ENCODE measurements around the gene RRAS2. TPM values are rescaled to one million over a fixed set of nuclear protein-coding genes. Genes with fewer than 3 reads are reported as not detected.

Gene RRAS2
- total and polyA plus RNA-seq, 2 of the 4 experiments (the other 2 are of a cell fraction) = 85.5 to 106 TPM

DNA sequence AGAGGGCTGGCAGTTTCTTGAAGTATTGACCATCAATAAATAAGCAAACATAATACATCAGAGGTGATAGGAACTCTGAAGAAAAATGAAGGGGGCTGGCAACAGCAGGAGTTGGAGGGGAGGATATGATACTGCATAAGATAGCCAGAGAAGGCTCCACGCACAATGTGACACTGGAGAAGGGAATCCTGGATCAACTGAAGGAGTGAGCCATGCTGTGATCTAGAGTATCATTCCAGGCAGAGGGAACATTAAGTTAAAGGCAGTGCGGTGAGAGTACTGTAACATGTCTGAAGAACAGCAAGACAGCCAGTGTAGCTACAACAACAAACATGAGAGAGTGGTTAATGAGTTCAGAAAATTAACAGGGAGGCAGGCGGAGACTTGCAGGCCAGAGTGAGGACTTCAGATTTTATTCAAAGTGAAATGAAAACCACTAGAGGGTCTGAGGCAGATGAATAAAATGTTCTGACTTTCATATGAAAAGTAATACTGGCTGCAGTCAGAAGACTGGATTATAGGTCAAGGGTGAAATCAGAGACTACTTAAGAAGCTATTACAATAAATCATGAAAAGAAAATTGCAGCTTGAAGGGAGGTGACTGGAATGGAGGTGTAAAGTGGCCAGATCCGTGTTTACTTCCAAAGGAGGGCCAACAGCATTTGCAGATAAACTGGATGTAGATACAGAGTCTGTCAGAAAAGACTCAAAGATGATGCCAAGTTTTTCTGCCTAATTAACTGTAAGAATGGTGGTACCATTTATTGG is 49.4 kb downstream of the RRAS2 start:
- no peak overlapping the region for H3K4ac ChIP-seq (ENCODE audit: low read depth, low read length)
- H3K18ac ChIP-seq (ENCODE audit: low read depth, low read length) = no peak overlapping the region; the same call in 1 of the 2 replicates
- H3K4me3 ChIP-seq (ENCODE audit: insufficient read depth, low read depth, low read length) = no peak overlapping the region
- no peak overlapping the region for H2BK120ac ChIP-seq (ENCODE audit: low read depth, low read length)
- H3K9ac ChIP-seq (ENCODE audit: low read depth, low read length) = no peak overlapping the region
- no peak overlapping the region for H3K56ac ChIP-seq (ENCODE audit: extremely low read depth, insufficient read depth, low read length)
- 76% methylated on average over 3 of the region's 4 CpGs; no CpG with 5 or more reads in 1 of the 2 experiments for WGBS, 2 experiments (ENCODE audit: extremely low coverage in 2 of 2, insufficient read length in 1 of 2)
- CTCF ChIA-PET = no interaction called here
- H3K27me3 ChIP-seq (ENCODE audit: control insufficient read depth, insufficient read depth, low read length) = no peaks in the 10 kb centered on the region
- peak overlapping the region; percentile 35; the same call in 1 of the 2 replicates for H3K23ac ChIP-seq (ENCODE audit: low read depth, low read length)
- H2BK15ac ChIP-seq (ENCODE audit: low read depth, low read length) = no peak overlapping the region
- H3K9me3 ChIP-seq (ENCODE audit: control insufficient read depth, insufficient read depth, low read length) = no peaks in the 10 kb centered on the region
- no peak overlapping the region for H4K91ac ChIP-seq (ENCODE audit: insufficient read depth, low read depth, low read length)
- no peak overlapping the region for H2AFZ ChIP-seq (replicated peaks; ENCODE audit: low read length, poor library complexity)
- no peak overlapping the region for H4K8ac ChIP-seq (ENCODE audit: low read depth in 2 of 2, low read length in 2 of 2)
- H4K20me1 ChIP-seq (ENCODE audit: insufficient read depth, low read length) = peaks cover 85% of the 10 kb centered on the region
- H2AK9ac ChIP-seq (replicated peaks; ENCODE audit: low read depth, low read length, poor library complexity) = no peak overlapping the region
- no TSS peak for BruUV-seq (replicated peaks)
- no peak overlapping the region for H2BK5ac ChIP-seq (ENCODE audit: low read depth, low read length, poor library complexity, severe bottlenecking)
- no peaks in the 10 kb centered on the region for H3K36me3 ChIP-seq (ENCODE audit: control insufficient read depth, insufficient read depth, low read length)
- no peak overlapping the region for H2AK5ac ChIP-seq (ENCODE audit: low read depth, low read length)
- H3K79me1 ChIP-seq (ENCODE audit: low read depth in 1 of 2, low read length in 2 of 2) = peaks cover 40 to 84% of the 10 kb centered on the region in 2 experiments
- no peak overlapping the region for H3K27ac ChIP-seq (ENCODE audit: insufficient read depth, low read length)
- POLR2A ChIA-PET (ENCODE audit: unreplicated experiment) = no interaction called here
- H3K4me1 ChIP-seq (ENCODE audit: control insufficient read depth, insufficient read depth, low read length) = peaks cover 16% of the 10 kb centered on the region
- H3K4me2 ChIP-seq (ENCODE audit: low read depth, low read length) = no peak overlapping the region; the same call in 1 of the 2 replicates
- peaks cover 12% of the 10 kb centered on the region for H3K9me1 ChIP-seq (ENCODE audit: insufficient read depth, low read length)
- H4K5ac ChIP-seq (ENCODE audit: low read depth, low read length) = no peak overlapping the region
- intact Hi-C loops (cut with micrococcal nuclease) (no loop called here), dilution Hi-C loops (cut with HindIII; ENCODE audit: low sequenced_read_pairs, unreplicated experiment) (loop anchor here (25.0 kb wide), 1 partner anchor 153 kb away; no protein-coding TSS in a partner anchor), in situ Hi-C loops (cut with MboI; ENCODE audit: low sequenced_read_pairs) (no loop called here)
- no peak for ATAC-seq (ENCODE audit: low read depth)
- TF ChIP-seq MAZ (IDR thresholded peaks at IDR 0.05; ENCODE audit: borderline replicate concordance, low read depth, low read length) (no peak), POLR2A (IDR thresholded peaks at IDR 0.05; ENCODE audit: low read depth, low read length) (no peak), CEBPB (IDR thresholded peaks at IDR 0.05; ENCODE audit: low read depth, low read length) (no peak), RFX5 (IDR thresholded peaks at IDR 0.05; ENCODE audit: low read depth, low read length) (no peak), RAD21 (IDR thresholded peaks at IDR 0.05; ENCODE audit: low read length) (no peak), NFE2L2 (IDR thresholded peaks at IDR 0.05; ENCODE audit: low read depth, low read length) (no peak), CTCF (conservative IDR thresholded peaks at IDR 0.05; ENCODE audit: low read depth, low read length) (no peak), RCOR1 (IDR thresholded peaks at IDR 0.05; ENCODE audit: insufficient replicate concordance, low read length) (no peak), CHD1 (IDR thresholded peaks at IDR 0.05; ENCODE audit: low read depth, low read length) (no peak), MAFK (IDR thresholded peaks at IDR 0.05; ENCODE audit: low read depth, low read length) (no peak), USF2 (IDR thresholded peaks at IDR 0.05; ENCODE audit: low read depth, low read length) (no peak), SMC3 (IDR thresholded peaks at IDR 0.05; ENCODE audit: low read depth, low read length) (no peak), ELK1 (IDR thresholded peaks at IDR 0.05; ENCODE audit: borderline replicate concordance, low read depth, low read length) (no peak), FOS (IDR thresholded peaks at IDR 0.05; ENCODE audit: low read depth, low read length) (no peak)
- no peak overlapping the region for H2BK20ac ChIP-seq (ENCODE audit: low read depth, low read length)
- H3K14ac ChIP-seq (replicated peaks; ENCODE audit: low read depth, low read length) = no peak overlapping the region
- DNase-seq = no peak
